Epidermal melanocyte (primary cell): ENCODE data around the gene TGFBR2.

ENCODE experiments used
- DNase-seq: peaks from one replicate; pipeline ENCODE4 v3.0.0; 2011; ENCODE audit warnings: low spot score; ENCODE audit not compliant: insufficient read length

Gene TGFBR2

DNA sequence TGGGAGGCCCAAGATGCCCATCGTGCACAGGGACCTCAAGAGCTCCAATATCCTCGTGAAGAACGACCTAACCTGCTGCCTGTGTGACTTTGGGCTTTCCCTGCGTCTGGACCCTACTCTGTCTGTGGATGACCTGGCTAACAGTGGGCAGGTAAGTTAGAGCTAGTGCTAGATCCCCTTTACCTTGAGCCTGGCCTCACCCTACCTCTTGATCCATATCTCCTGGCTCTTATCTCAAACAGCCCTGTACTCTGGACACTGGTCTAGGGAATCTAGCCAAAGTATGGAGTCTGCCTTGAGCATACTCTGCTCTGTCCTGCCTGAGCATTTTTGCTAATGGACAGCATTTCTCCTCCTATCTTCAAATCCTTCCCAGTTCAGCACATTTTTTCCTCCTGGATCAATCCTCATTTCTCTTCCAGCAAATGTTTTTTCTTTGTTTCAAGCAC lies 65.9 kb downstream of the TGFBR2 start:
- DNase-seq = no peak

GRCh38 chr3:30672959-30673358 lies 66.6 kb downstream of the TGFBR2 start:
- DNase-seq = no peak

GRCh38 chr3:30673425-30674341 lies 67.3 kb downstream of the TGFBR2 start:
- DNase-seq = no peak

- DNase-seq = no peak
Observed at GRCh38 chr3:30675006-30675405, 68.6 kb downstream of the TGFBR2 start.

DNA sequence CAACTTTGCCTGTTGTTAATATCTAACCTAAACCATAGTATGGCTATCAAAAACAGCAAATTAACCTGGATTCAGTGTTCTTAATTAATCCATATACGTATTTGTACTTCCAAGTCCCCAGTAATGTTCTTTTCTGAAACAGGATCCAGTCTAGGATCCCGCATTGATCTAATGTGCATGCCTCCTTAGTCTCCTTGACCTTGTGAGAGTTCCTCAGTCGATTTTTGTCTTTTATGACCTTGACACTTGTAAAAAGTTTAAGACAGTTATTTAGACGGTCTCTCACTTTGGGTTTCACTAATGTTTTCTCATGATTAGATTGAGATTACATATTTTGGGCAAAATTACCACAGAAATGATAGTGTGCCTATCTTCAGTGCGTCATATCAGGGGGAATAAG lies 69.4 kb downstream of the TGFBR2 start:
- no peak for DNase-seq

DNA sequence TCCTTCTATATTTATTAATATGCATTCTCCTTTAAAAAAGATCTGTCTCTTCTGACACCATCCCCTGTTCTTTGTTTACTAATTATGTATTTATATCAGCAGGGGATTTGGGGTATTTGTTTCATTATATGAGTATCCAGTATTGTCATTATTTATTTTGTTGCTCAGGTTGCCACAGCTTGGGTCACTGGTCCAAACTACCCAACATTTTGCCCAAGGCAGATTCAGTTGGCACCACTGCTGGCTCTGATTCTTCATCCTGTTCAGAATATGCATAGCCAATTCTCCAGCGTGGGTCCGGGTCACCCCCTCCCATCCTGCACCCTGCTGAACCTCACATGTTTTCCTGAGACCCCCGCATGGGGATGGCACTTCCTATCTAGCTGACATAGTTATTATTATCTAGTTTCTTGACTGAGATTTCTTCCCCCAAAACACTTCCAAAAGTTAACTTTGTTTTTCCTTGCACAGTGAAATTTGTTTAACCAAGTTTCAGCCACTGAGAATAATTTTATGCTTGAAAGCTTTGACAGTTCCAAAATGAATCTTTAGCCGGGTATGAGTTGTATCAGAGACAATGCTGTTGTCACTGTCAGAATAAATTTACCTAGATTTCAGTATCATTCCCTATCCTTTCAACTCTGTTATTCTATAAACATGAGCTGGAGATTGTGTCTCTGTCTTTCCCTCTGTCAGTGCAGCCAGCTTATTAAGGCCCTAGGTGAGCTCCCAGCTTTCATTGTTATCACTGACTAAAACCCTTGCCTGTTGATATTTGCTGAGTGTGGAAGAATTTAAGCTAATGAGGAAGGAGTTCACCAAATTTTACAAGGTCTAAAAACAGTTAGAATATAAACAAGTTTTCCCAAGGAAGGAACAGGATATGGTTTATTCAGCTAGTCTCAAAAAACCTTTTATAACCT lies 70.3 kb downstream of the TGFBR2 start:
- no peak for DNase-seq

DNA sequence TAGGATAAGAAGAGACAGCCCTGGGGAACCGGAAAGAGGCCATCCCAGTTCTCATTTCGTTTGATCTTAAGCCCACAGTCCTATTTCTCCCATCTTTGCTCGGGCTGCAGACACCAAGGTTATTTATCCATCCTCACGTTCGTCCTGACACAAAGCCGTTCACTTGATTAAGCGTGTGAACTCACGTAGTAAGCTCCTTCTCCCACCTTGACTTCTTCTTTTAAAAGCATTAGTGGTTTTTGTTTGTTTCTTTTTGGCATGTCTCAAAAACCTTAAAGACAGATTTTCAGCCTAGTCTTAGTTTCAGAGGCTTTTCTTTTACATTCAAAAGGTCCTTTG lies 70.9 kb downstream of the TGFBR2 start:
- no peak for DNase-seq

GRCh38 chr3:30679045-30679444 lies 72.6 kb downstream of the TGFBR2 start:
- DNase-seq = no peak

GRCh38 chr3:30680789-30681648 lies 74.6 kb downstream of the TGFBR2 start:
- peak; percentile 73 for DNase-seq

DNA sequence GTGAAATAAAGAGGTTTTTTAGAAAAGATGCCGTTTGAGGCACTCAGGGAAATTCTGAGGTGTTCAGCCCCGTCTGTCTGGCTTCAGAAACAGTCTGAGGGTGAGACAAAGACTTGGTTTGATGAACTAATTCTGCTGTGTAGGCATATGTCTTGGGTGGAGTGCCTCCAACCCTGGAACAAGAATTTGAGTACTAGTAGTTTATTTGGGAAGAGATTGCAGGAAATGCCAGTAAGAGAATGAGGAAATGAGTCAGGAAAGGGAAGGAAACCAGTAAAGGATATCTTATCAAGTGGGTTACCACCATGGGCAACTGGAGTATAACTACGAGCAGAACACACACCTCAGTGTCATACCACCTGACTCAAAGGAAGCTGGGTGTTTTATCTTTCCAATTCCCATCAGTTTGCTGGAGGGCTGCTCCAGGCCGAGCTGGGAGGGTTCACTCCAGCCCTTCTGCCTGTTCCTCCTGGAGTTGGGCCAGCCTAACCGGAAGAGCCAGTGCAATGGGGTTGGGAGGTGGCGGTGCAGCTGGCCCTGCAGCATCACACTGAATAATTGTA lies 75.3 kb downstream of the TGFBR2 start:
- DNase-seq = no peak

DNA sequence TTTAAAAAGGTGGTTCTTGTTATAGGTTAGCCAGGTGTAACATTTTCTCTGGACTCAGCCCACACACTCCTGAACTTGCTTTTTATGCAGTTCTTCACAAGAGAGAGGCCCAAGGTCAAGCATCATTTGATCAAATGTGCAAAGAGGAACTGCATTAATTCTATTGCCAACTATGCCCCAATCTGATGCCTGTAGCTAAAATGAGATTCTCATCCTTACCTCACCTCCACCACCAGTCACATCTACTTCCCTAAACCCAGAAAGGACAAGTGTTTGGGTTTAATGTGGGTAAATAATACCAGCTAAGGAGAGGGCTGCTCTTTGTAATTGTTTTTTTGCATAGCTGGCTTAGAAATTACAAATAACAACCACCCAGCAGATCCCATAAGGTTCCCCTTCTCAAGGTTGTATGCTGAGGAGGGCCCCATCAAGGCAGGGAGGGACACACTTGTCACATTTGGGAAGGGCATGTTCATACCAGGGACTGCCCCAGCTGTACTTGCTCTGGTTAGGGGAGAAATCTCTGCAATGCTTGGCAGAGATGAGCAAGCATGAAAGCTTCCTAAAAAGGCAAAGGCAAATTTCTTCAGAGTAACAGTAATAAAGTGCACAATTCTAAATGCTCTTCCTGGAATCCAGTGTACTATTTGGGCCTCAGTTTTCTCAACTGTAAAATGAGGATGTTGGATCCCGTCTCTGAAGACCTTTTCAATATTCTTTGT lies 76.2 kb downstream of the TGFBR2 start:
- no peak for DNase-seq

DNA sequence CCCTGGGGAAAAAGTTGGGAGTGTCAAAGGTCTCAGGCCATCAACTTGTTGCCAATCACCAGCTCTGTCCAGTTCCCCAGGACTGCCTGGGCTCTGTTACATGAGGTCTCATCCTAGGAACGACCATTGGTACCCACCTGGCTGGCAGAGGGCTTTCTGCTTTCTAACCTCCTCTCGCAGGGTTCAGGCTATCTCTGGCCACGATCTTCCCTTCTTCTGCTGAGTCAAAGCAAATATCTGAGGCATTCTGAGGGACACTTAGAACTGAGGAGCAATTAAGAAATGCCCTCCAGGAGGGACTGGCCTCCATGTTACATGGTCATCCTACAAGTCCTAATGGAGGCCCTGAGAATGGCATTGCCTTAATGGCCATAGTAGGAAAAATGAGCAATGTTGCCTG lies 77.4 kb downstream of the TGFBR2 start:
- DNase-seq = no peak

GRCh38 chr3:30684356-30684755 lies 78.0 kb downstream of the TGFBR2 start:
- no peak for DNase-seq

DNA sequence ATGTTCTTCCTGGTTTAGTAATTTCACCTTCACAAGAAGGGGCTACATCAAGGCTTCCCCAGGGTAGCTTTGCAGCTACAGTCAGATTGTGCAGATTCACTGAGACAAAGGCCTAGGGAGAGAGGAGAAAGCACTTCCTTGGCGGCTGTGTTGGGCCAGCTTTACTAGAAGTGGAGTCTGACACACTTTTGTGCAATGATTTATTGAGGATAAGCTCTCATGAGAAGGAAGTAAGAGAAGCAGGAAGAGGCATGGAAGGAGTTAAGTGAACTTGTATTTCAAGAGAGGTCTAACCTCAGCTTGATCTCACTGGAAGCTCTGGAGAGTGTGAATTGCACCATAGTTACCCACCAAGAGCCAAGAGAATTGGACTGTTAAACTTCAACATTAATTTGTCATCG lies 78.9 kb downstream of the TGFBR2 start:
- no peak for DNase-seq

DNA sequence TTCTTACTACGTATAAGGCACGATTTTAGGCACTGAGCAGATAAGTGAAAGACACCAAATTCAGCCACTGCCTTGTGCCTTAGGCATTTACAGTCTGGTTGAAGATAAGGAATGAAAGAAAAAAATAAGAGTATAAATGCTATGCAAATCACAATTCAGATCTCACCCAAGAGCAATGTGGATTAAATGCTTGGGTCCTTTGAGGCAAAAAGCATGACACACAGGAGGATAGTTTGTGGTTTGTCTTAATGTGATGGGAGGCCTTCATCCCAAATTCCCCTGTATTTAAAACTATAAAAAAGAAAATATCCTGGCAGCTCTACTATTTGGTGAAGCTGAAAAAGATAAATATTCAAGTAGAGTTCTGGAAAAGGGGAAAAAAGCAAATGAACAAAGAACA lies 79.8 kb downstream of the TGFBR2 start:
- no peak for DNase-seq

GRCh38 chr3:30686799-30687198 lies 80.4 kb downstream of the TGFBR2 start:
- no peak for DNase-seq

DNA sequence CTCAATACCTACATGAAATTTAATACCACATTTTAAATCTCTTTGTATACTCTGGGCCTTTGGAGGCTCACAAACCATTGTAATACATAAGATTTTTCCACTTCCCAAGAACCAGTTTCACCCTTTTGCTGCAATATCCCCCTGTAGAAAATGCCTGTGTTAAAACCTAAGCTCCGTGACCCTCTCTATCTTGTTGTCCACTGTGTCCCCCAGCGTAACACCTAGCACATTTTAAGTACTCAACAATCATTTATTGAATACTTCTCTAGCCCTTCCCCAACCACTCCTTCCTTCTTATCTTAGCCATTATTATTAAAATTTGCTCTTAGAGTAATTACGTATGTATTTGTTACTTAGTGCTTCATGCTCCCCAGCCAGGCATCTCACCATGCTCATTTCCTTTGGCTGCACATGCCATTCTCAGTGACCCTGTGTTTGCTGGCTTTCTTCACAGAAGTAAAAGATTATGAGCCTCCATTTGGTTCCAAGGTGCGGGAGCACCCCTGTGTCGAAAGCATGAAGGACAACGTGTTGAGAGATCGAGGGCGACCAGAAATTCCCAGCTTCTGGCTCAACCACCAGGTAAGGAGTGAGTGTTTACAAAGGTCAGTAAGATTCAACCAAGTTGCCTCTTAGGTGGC lies 81.6 kb downstream of the TGFBR2 start:
- no peak for DNase-seq

DNA sequence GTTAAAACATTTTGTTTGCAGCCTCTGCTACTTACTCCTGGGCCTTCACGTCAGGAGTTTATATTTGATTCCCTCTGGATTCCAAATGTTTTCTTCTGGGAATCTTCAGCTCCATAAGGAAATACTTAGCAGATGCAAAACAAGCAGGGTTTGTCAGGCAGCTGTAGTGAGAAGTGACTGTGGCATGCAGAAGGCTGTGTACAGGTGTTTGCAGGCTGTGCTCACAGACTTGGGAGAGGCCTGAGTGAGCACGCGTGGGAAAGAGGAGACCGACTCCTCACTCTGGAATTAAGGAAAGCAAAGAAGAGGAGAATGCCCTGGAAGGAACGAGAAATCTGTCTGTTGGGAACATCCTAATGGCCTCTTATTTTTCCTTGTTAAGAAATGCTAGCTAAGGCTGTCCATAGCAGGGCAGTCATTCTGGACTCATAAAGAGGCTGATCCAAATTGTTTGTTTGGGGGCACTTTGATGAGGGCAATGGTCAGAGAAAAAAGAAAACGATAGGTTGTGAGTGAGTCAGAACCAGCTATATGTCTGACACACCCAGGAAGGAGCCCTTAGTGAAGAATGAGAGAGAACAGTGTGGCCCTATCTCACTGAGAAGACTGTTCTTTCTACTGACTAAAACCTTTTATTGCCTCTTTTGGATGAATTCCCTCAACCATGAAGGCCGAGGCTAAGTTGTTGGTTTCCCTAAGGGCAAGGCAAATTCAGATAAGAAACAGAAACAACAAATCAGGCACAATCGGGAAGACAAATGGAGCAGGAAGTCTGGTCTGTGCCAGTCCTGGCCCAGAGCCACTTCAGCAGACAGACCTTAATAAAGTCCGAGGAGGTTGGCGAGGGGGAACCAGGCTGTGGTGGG lies 82.6 kb downstream of the TGFBR2 start:
- peak; percentile 66 for DNase-seq

- no peak for DNase-seq
Observed at GRCh38 chr3:30690199-30690598, 83.8 kb downstream of the TGFBR2 start.
